Common myeloid progenitor, CD34-positive (primary cell): ENCODE results near the gene WDR81.
"Not testable (repeated sequence)": the region's sequence is repeated elsewhere in the genome, so short reads cannot be mapped to it uniquely, and the experiment has no call there.

Source experiments
- CTCF ChIA-PET: fragments of 350-600 bp; sonication (Branson Sonifier 250); formaldehyde crosslinking; loops from one replicate; lab custom pipeline; 2021; ENCODE audit warnings: antibody characterized with exemption; lab: Charles Lee
- POLR2A ChIA-PET: fragments of 350-600 bp; sonication (Branson Sonifier 250); formaldehyde crosslinking; loops from one replicate; lab custom pipeline; 2021; ENCODE audit warnings: antibody characterized with exemption; lab: Charles Lee
- DNase-seq, 3 donors: peaks; one replicate each; pipeline versions ENCODE4 v3.0.0 to v3.0.0-alpha.2; 2013
- H3K27ac ChIP-seq, 2 experiments: 1 replicate in 1 of 2; 2 replicates in 1 of 2; pipeline ENCODE4 v1.7.0; 2013; ENCODE audit warnings: inconsistent platforms in 2 of 2, low read length in 2 of 2, mild to moderate bottlenecking in 2 of 2, low read depth in 1 of 2, moderate library complexity in 1 of 2; ENCODE audit not compliant: severe bottlenecking in 2 of 2, insufficient read depth in 1 of 2, poor library complexity in 1 of 2
- H3K27me3 ChIP-seq, 5 experiments: replicated peaks in 2 of 5; 1 replicate in 3 of 5; 2 replicates in 2 of 5; pipeline versions ENCODE4 v1.6.1 to v1.7.0; 2013; ENCODE audit warnings: low read length in 4 of 5, mild to moderate bottlenecking in 2 of 5, moderate library complexity in 2 of 5, inconsistent platforms in 1 of 5; ENCODE audit not compliant: insufficient read depth in 5 of 5, control insufficient read depth in 4 of 5
- H3K36me3 ChIP-seq, 4 experiments: 1 replicate in 2 of 4; 2 replicates in 2 of 4; pipeline versions ENCODE4 v1.6.1 to v1.7.0; 2013; ENCODE audit warnings: low read length in 3 of 4, control low read depth in 1 of 4, mild to moderate bottlenecking in 1 of 4; ENCODE audit not compliant: control insufficient read depth in 4 of 4, insufficient read depth in 4 of 4
- H3K4me1 ChIP-seq, 4 experiments: 1 replicate in 3 of 4; 2 replicates in 1 of 4; pipeline versions ENCODE4 v1.6.1 to v1.7.1; 2013; ENCODE audit warnings: low read length in 3 of 4, mild to moderate bottlenecking in 3 of 4, control low read depth in 1 of 4, inconsistent platforms in 1 of 4, moderate library complexity in 1 of 4; ENCODE audit not compliant: control insufficient read depth in 4 of 4, insufficient read depth in 4 of 4; ENCODE audit errors: control extremely low read depth in 1 of 4
- H3K4me3 ChIP-seq, 7 experiments: 1 replicate in 4 of 7; 2 replicates in 3 of 7; pipeline versions ENCODE4 v1.5.1 to v1.7.0; 2013; ENCODE audit warnings: mild to moderate bottlenecking in 7 of 7, low read length in 6 of 7, moderate library complexity in 6 of 7, inconsistent platforms in 2 of 7, low read depth in 2 of 7, control low read depth in 1 of 7; ENCODE audit not compliant: insufficient read depth in 4 of 7, control insufficient read depth in 1 of 7; ENCODE audit errors: extremely low read depth in 1 of 7
- H3K9me3 ChIP-seq, 5 experiments: 1 replicate in 4 of 5; 2 replicates in 1 of 5; pipeline versions ENCODE4 v1.6.1 to v1.7.1; 2013; ENCODE audit warnings: low read length in 4 of 5, mild to moderate bottlenecking in 2 of 5, inconsistent platforms in 1 of 5, low read depth in 1 of 5, moderate library complexity in 1 of 5; ENCODE audit not compliant: control insufficient read depth in 4 of 5, insufficient read depth in 2 of 5; ENCODE audit errors: control extremely low read depth in 1 of 5
- WGBS: methylation state at CpG from one replicate; pipeline ENCODE4 v1.1.5; 2013; ENCODE audit not compliant: insufficient coverage; 5-methylcytosine and 5-hydroxymethylcytosine counted together

Gene WDR81

DNA sequence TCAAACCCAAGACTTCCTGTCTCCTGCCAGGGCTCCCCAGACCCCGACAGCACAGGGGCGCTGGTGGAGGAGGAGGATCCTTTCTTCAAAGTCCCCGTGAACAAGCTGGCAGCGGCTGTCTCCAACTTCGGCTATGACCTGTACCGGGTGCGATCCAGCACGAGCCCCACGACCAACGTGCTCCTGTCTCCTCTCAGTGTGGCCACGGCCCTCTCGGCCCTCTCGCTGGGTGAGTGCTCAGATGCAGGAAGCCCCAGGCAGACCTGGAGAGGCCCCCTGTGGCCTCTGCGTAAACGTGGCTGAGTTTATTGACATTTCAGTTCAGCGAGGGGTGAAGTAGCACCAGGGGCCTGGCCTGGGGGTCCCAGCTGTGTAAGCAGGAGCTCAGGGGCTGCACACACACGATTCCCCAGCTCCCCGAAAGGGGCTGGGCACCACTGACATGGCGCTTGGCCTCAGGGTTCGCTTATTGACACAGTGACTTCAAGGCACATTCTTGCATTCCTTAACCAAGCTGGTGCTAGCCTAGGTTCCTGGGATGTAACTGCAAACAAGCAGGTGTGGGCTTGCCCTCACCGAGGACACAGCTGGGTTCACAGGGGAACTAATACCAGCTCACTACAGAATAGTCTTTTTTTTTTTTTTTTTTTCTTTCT, 45.4 kb downstream of the WDR81 start:
- Histone ChIP-seq H3K27ac (no peak overlapping the region), H3K4me1 (peaks cover 7 to 33% (median 26%) of the 10 kb centered on the region in 4 experiments), H3K36me3 (peaks cover 0 to 2% (median 0%) of the 10 kb centered on the region in 4 experiments), H3K27me3 (no peaks in the 10 kb centered on the region), H3K4me3 (no peak overlapping the region), H3K9me3 (no peaks in the 10 kb centered on the region)
- POLR2A ChIA-PET, result interaction anchor here (1.1 kb wide), 1 partner anchor 86 kb away, joined by 3 read pairs; no protein-coding TSS in a partner anchor
- 58% methylated on average over 18 of the region's 21 CpGs for WGBS
- CTCF ChIA-PET, result interaction anchor here (0.6 to 1.5 kb wide), 7 partner anchors 8 to 21 kb away, joined by 3 to 4 read pairs (median 3); partner anchors contain the start of gene SERPINF1
- DNase-seq, result peak in 2 of 3 donors; percentile 34 to 47

DNA sequence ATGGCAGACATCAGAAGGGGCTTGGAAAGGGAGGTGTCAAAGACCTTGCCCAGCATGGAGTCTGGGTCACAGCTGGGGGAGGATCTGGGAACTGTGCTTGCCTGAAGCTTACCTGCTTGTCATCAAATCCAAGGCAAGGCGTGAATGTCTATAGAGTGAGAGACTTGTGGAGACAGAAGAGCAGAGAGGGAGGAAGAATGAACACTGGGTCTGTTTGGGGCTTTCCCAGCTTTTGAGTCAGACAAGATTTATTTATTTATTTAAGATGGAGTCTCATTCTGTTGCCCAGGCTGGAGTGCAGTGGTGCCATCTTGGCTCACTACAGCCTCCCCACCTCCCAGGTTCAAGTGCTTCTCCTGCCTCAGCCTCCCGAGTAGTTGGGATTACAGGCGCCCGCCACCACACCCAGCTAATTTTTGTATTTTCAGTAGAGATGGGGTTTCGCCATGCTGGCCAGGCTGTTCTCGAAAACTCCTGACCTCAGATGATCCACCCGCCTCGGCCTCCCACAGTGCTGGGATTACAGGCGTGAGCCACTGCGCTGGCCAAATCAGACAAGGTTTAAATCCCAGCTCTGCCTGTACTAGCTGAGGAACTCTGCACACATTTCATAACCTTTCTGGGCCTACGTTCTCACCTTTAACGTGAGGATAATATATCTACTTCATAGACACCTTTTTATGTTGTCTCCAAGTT, 48.6 kb downstream of the WDR81 start:
- POLR2A ChIA-PET, H3K9me3 ChIP-seq, H3K4me3 ChIP-seq, H3K27me3 ChIP-seq: not testable (repeated sequence)
- 98% methylated on average over 7 of the region's 12 CpGs for WGBS
- H3K4me1 ChIP-seq, result peaks cover 7 to 29% (median 25%) of the 10 kb centered on the region in 4 experiments
- peak overlapping the region in 1 of 2 experiments; percentile 14 for H3K27ac ChIP-seq
- DNase-seq, result peak in 2 of 3 donors; percentile 38 to 44
- CTCF ChIA-PET, result interaction anchor here (0.9 to 17.0 kb wide), 7 partner anchors 10 to 53 kb away, joined by 3 to 231 read pairs (median 5); partner anchors contain the start of gene WDR81
- H3K36me3 ChIP-seq, result peaks cover 0 to 25% (median 8%) of the 10 kb centered on the region in 4 experiments

DNA sequence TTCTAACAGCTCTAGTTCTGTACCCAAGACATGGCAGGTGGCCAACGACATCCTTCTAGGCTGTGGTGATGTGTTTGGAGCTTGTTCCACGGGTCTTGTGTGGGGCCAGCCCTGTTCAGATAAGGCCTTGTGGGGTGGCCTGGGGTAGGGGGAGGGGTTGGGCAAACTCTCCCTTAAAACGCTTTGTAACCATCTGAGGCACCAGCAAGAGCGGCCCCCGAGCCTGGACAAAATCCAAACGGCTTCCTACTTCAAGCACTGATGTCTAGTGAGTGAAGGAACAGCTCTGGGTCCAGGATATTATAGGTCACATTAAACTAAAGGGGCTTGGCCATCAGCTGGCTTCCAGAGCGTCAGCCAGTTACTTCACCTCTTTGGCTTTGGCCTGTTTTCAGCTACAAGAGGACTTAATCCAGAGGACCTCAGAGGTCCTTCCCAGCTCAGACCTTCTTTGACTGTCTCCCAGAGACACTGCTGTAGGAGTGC, 49.2 kb downstream of the WDR81 start:
- Histone ChIP-seq H3K36me3 (peaks cover 2 to 31% (median 14%) of the 10 kb centered on the region in 4 experiments), H3K4me3 (no peak overlapping the region), H3K9me3 (no peaks in the 10 kb centered on the region), H3K4me1 (peaks cover 7 to 29% (median 25%) of the 10 kb centered on the region in 4 experiments), H3K27ac (peak overlapping the region in 1 of 2 experiments; percentile 14), H3K27me3 (no peaks in the 10 kb centered on the region)
- POLR2A ChIA-PET, result no interaction called here
- peak in 1 of 3 donors; percentile 49 for DNase-seq
- 71% methylated on average over 3 of the region's 7 CpGs for WGBS
- CTCF ChIA-PET, result interaction anchor here (0.9 to 17.0 kb wide), 6 partner anchors 10 to 54 kb away, joined by 3 to 231 read pairs (median 6); partner anchors contain the start of gene WDR81

DNA sequence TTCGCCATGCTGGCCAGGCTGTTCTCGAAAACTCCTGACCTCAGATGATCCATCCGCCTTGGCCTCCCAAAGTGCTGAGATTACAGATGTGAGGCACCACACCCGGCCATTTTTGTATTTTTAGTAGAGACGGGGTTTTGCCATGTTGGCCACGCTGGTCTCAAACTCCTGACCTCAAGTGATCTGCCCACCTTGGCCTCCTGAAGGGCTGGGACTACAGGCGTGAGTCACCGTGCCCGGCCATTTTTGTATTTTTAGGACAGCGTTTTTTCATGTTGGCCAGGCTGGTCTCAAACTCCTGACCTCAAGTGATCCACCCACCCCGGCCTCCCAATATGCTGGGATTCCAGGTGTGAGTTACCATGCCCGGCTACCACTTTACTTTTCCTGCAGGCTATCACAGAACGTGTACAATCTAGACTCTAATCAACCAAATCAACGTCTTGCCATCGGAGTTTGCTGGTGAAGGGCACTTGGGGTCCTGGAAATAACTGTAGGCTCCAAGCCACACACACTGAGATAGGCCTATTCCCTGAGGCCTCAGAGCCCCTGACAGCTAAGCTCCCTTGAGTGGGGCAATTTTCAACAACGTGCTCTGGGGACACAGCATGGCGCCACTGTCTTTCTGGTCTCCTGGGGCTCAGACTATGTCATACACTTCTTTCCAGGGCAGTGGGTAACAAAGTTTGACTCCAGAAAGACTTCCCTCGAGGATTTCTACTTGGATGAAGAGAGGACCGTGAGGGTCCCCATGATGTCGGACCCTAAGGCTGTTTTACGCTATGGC, 50.1 kb downstream of the WDR81 start:
- peaks cover 2 to 33% (median 14%) of the 10 kb centered on the region in 4 experiments for H3K36me3 ChIP-seq
- WGBS, result 98% methylated on average over 21 of the region's 21 CpGs

DNA sequence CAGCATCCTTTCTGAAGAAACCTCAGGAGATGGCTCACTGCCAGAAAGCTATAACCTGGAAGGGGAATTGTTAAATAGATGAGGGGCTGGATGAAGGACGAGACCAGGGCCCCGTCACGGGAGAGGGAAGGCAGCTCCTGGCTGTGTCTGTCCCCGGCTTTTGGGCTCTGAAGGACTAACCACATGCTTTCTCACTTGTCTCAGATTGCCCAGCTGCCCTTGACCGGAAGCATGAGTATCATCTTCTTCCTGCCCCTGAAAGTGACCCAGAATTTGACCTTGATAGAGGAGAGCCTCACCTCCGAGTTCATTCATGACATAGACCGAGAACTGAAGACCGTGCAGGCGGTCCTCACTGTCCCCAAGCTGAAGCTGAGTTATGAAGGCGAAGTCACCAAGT, 51.8 kb downstream of the WDR81 start:
- WGBS, result 97% methylated on average over 8 of the region's 10 CpGs
- H3K27ac ChIP-seq, result no peak overlapping the region
- CTCF ChIA-PET, result interaction anchor here (0.8 to 17.0 kb wide), 3 partner anchors 10 to 106 kb away, joined by 3 to 231 read pairs (median 3); partner anchors contain the start of gene WDR81
- DNase-seq, result no peak
- no peak overlapping the region for H3K4me3 ChIP-seq
- no peaks in the 10 kb centered on the region for H3K27me3 ChIP-seq
- POLR2A ChIA-PET, result no interaction called here
- peaks cover 2 to 46% (median 18%) of the 10 kb centered on the region in 4 experiments for H3K36me3 ChIP-seq
- no peaks in the 10 kb centered on the region for H3K9me3 ChIP-seq
- H3K4me1 ChIP-seq, result peaks cover 3 to 18% (median 11%) of the 10 kb centered on the region in 4 experiments

More for the DNA sequence above, 50.1 kb downstream of the WDR81 start:
- no peak for DNase-seq
- Histone ChIP-seq H3K9me3 (no peaks in the 10 kb centered on the region), H3K27me3 (no peaks in the 10 kb centered on the region), H3K4me3 (no peak overlapping the region), H3K4me1 (peaks cover 6 to 28% (median 23%) of the 10 kb centered on the region in 4 experiments), H3K27ac (no peak overlapping the region)
- ChIA-PET CTCF (interaction anchor here (1.7 to 17.0 kb wide), 4 partner anchors 9 to 54 kb away, joined by 5 to 231 read pairs (median 21); partner anchors contain the start of gene WDR81), POLR2A (interaction anchor here (1.1 kb wide), 1 partner anchor 57 kb away, joined by 3 read pairs; no protein-coding TSS in a partner anchor)

DNA sequence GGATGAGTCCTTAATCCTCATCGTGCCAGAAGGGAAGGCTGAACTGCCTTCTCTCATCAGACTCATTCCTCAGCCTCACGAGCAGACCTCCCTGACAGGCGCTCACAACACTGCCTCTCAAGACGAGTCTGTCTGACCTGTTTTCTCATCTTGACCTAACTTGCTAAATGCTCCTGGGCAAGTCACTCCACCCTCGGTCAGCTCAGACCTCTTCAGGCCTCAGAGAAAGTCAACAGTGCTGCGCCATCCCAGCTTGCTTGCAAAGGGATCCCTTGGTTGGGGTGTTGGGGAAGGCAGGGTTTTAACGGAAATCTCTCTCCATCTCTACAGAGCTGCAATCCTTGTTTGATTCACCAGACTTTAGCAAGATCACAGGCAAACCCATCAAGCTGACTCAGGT, 52.4 kb downstream of the WDR81 start:
- no peaks in the 10 kb centered on the region for H3K27me3 ChIP-seq
- H3K9me3 ChIP-seq, result no peaks in the 10 kb centered on the region
- CTCF ChIA-PET, result interaction anchor here (0.8 to 17.0 kb wide), 4 partner anchors 10 to 107 kb away, joined by 3 to 231 read pairs (median 4); partner anchors contain the start of gene WDR81
- H3K27ac ChIP-seq, result no peak overlapping the region
- peaks cover under 1 to 12% (median 6%) of the 10 kb centered on the region in 4 experiments for H3K4me1 ChIP-seq
- WGBS, result 93% methylated on average over 3 of the region's 7 CpGs
- POLR2A ChIA-PET, result no interaction called here
- H3K4me3 ChIP-seq, result no peak overlapping the region
- H3K36me3 ChIP-seq, result peaks cover 4 to 52% (median 21%) of the 10 kb centered on the region in 4 experiments
- no peak for DNase-seq
